EH (cell line): ENCODE data around the gene THBS2.
"Not testable (repeated sequence)": the region's sequence is repeated elsewhere in the genome, so short reads cannot be mapped to it uniquely, and the experiment has no call there.

Source experiments
- DNase-seq: peaks from one replicate; pipeline ENCODE4 v3.0.0-alpha.2; 2015; ENCODE audit warnings: low read depth

The THBS2 gene

DNA sequence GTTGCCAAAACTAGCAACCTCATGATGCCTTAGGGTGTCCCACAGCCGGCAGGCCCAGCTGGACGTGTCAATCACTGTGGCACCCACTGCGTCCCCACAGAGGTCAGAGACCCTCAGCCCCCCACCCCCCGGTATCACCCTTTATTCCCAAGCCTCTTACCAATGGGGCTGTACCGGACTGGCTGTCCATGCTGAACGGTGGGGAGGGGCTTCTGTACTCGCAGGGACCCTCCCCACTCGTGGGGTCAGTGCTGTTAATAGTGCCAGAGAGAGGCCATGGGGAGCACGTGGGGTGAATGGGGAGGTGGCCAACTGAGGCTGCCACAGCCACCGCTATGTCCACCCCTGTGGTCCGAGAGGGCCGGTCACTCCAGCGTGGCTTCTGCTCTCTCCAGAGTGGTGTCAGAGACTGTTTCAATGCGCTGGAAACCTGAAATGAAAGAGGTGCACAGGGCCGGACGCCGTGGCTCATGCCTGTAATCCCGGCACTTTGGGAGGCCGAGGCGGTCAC lies 68.6 kb downstream of the THBS2 start:
- no peak for DNase-seq

DNA sequence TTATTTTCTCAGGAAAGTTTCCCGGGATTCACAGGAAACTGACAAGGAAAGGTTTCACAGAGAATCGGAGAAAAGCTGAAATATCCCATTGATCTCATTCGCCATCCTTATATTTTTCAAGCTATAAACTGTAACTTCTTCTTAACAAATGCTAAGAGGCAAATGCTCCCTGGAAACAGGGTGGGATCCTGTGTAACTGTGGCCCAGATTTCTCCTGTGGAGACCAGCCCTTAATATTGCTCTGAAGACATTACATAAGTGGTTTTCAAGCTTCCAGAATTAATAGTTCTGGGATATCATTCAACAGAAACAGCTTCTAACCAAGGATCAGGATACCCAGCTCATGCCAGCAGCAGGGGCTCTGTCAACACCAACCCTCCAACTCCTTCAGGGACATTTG lies 69.2 kb downstream of the THBS2 start:
- DNase-seq = no peak

DNA sequence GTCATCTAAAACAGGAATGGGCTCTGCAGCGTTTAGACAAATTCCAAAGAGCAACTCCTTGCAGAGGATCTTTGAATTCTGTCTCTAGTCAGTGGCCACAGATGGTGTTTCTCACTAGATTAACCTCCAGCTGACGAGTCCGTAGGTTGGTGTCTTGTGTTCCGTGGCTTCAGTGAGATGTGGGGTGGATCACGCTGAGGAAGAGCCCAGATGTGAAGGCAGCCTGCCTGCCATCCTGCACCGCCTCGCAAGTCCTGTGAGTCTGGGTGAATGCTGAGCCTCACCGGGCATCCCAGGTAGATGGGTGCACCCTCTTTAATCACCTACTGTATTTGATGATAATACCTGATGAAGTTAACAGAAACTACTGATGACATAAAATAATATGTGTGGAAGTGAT lies 70.4 kb downstream of the THBS2 start:
- DNase-seq = no peak

DNA sequence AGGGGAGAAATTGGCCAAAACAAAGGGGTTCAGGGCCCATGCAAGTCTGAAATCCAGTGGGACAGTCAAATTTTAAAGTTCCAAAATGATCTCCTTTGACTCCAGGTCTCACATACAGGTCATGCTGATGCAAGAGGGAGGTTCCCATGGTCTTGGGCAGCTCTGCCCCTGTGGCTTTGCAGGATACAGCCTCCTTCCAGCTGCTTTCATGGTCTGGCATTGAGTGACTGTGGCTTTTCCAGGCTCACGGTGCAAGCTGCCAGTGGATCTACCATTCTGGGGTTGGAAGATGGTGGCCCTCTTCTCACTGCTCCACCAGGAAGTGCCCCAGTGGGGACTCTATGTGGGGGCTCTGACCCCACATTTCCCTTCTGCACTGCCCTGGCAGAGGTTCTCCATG lies 73.8 kb downstream of the THBS2 start:
- DNase-seq = not testable (repeated sequence)

DNA sequence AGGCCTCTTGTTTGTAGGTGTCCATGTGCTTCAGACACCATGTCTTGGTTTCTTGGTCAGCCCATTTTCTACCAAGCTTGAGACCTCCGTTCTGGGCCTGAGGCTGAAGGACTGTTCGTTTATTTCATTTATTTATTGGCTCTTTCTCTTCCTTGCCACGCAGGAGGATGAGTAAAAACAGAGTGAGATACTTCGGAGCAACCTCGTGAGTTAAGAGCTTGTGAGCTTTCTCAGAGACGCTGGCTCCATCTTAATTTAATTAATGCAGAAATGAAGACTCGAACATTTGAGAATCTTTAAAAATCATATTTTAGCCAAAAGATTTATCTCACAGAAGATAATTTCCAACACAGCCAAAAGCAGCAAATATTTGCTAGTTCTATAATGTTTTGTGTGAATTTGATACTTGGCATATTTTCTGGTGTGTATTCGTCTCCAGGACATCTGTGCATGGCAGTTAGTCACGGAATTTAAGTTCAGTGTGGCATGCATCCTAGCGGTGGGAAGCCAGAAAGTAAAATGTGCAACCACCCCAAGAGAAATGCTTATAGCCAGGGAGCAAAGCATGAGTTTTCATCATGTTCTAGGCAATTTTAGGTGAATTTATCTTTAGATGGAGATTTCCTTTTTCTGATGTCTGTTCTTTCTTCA lies 76.0 kb downstream of the THBS2 start:
- DNase-seq = peak; percentile 66

DNA sequence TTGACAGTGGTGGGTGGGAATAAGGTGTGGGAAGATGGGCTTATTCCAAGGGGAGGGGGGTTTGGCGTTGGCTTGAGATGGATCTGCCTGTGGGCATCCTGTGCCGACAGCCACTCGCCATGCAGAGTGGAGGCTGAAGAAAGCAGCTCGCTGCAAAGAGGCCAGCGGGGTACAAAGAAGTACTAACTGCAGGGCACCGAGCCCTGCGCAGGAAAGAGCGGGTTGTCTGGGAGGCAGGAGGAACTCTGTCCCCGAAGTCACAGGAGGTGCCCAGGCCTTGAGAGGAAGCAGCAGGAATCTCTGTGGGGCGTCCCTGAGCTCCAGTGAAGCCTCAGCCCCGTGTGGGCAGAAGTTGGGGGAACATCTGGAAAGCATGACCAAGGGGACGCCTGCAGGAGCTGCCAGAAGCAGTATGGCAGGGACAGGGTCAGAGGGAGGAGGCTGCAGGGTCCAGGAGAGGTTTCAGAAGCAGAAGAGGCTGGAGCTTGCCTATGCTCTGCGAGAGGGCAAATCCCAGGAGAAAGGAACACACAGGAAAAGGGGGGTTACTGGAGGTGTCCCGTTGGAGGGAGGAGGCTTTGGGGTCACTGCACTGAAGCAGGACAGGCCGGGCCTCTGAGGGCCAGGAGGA lies 77.2 kb downstream of the THBS2 start:
- DNase-seq = no peak

DNA sequence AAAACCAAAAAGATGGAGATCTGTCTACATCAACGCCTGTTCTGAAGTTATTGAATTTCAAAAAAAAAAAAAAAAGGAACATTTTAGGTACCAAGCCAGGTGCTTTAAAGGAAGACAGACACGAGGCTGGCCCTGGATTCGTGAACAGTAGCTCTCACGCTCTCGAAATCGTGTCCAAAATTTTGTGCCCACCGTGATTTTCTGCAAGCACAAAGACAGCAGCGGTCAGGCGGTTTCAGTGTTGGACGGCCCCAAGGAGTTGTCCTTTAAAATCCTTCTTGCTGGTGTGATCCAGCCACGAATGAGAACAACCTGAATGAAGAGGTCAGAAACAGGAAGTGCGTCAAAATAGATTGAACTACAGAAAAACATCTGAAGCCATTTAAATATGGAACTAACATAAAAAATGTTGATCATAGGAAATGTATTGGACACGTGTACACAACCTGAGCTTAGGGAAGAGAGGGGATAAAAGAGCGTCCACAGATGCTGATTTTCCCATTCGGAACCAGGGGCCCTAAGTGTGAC lies 78.2 kb downstream of the THBS2 start:
- no peak for DNase-seq

DNA sequence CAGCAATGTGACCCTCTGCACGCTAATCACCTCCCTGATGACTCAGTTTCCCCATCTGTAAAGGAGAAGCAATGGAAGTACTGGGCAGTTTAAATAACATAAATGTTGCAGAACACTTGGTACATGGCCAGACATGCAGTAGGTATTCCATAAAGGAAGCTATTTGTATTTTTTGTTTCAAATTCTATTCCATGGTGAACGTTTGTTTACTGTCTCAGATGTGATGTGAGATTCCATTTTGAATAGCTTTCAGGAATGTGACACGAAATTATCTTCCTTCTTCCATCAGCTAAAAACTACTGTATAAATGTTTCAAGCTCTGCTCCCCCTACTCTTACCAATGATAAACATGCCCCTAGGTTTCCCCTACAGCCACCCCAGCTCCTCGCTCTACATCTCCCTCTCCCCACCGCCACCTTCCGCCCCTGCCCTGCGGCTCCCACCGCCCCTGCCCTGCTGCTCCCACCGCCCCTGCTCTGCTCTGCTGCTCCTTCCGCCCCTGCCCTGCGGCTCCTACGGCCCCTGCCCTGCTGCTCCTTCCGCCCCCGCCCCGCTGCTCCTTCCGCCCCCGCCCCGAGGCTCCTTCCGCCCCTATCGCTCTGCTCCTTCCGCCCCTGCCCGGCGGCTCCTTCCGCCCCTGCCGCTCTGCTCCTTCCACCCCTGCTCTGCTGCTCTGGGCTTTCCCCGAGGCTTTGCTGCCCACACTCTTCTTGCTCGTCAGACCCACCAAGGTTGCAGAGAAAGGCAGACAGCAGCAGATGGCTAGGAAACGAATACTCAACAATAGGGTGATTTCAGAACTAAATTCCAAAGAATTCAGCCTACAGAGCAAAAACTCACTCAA lies 78.9 kb downstream of the THBS2 start:
- DNase-seq = no peak

DNA sequence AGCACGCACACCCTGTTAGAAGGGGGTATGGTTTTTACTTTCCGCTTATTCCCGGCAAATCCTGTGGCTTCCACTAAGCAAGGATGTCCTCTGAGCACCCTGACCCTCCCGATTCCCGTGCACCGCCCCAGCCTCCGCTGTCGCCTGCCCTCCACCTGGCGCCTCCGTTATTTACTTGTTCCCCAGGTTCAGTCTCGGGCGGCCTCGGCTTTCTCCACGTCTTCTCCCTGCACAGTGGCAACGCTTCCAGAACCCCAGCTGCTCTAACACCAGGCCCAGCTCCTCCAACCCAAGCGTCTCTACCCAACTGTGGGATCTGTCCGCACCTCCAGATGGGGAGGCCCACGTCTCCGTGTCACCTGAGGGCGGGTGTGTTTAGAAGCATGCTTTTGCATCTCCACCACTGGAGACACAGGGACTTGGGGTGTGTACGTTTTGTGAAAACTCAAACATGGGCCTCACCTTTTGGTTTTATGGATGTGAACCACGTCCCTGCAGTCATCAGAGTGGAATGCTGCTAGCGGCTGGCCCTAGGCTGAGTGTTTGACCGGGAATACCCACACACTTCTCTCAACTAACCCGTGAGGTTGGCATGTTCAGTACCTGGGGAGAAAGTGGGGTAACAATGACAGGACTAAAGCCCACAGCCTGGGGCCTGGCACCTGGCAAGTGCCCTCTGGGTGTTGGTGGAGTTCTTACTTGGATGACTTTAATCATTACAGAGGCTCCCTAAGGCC lies 79.9 kb downstream of the THBS2 start:
- peak; percentile 49 for DNase-seq

DNA sequence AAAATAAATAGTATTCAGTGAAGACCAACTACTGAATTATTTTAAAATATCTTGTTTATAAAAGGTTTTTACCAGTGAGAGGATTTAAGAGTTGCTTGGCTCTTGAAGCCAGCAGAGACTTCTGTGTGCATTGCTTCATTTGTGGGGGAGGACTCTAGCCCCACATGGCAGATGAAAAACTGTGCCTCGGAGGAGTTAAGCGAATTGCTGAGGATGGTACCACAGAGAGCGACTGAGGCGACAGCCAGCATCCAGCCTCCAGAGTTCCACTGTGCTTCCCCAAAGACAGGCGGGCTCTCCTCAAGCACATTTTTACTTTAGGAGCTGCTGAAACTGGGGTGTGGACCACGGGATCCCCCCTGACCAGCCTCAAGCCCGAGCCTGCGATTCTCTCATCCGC lies 80.7 kb downstream of the THBS2 start:
- DNase-seq = peak; percentile 33

DNA sequence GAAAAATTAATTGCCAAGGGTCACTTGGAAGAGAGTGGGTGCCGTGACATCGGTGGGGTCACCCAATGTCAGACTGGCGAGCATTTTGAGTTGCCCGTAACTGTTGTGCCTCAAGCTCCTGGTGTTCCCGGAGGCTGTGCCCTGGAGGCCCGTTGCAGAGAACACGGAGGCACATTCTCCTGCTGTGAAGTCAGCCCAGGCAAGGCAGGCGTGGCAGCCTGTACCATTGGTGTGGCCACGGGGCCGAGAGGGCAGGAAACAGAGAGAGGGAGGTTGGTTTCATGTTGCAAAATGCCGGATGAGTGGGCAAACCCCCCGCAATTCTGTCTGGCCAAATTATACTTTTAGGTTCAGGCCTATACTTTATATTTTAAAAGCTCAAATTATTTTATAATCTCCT lies 81.2 kb downstream of the THBS2 start:
- DNase-seq = peak; percentile 98

DNA sequence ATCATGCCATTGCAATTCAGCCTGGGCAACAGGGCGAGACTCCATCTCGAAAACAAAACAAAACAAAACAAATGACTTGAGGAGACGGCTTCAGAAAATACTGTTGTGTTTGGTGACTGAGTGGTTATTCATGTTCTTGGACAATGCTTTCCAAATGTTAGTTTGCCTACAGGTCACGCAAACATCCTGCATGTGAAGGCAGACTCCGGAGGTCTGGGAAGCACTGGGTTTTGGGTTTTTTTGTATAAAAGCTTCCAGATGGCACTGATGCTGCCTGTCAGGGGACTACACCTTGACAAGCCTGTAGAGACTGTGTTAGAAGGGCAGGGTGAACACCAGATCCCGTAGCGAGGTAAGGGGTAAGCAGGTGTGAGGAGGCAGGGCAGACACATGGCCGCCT lies 81.7 kb downstream of the THBS2 start:
- DNase-seq = peak; percentile 93

DNA sequence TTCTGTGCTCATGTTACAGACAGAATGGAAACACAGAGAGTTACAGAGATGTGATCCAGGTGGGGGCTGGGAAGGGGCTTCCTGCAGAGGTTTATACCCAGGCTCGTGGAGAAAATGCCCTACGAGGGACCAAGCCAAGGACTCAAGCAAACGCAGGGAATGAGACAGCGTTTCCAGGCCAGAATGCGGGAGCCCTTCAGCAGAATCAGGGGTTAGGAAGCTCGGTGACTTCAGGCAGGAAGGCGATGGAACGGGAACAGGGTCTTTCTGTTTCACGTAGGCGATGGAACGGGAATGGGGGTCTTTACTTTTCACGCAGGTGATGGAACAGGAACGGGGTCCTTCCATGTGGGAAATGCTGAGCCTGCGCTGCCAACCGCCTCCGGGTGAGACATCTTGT lies 82.6 kb downstream of the THBS2 start:
- no peak for DNase-seq

DNA sequence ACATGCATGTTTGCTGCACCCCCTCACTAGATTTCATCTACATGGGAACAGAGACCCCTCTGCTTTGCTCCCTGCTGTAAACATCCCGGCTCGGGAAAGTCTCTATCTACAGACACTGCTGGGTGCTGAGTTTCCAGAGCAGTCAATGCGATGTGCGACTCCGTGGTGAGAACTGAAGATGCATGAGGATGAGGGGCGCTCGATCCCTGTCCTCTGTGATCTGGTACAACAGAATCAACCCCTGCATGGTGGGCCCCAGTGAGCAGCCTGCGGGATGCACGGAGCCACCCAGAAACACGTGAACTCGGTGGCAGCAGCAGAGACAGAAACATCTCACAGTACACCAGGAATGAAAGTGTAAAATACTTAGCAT lies 83.1 kb downstream of the THBS2 start:
- no peak for DNase-seq

DNA sequence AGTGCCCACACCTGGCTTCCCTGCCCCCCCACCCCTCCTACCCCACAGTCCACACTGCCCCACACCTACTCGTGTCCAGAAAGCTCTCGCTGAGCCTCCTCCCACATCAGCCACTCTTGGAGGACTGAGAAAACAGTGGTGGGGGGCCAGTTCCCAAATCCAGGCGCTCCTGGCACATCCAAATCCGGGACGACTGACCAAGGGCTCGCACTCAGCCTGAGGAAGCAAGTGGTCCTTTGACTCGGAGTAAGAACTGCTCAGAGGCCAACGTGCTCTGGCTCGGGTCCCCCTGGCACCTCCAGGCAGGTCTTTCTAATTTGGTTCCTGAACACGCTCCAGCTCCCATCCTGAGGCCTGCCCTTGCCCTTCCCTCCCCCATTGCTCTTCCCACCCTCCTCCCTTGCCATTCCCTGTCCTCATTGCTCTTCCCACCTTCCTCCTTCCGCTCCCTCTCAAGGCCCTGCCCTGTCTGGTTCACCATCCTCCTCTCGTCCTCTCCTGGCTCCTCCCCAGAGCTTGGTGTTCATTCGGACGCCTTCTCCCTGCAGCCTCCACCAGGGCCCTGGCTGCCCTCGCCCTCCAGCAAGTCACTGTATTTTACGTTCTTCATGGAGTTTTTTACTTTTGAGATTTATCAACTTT lies 83.6 kb downstream of the THBS2 start:
- DNase-seq = no peak

DNA sequence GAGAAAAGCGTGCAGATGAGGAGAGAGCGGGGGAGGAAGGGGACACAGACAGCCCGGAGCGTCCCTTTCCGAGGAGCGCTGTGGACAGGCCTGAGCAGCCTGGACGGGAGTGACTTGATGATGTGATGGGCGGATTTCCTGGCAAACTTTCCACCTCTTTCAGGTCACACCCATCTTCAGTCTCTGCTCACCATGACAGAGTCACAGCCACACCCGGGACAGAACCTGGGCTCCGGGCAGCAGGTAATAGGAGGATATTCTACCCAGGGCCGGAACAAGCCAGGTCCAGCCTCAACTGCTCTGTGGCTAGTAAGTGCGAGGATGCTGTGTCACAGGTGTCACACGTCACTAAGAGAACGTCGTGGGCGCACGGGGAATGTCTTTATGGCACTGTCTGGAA lies 84.3 kb downstream of the THBS2 start:
- no peak for DNase-seq

DNA sequence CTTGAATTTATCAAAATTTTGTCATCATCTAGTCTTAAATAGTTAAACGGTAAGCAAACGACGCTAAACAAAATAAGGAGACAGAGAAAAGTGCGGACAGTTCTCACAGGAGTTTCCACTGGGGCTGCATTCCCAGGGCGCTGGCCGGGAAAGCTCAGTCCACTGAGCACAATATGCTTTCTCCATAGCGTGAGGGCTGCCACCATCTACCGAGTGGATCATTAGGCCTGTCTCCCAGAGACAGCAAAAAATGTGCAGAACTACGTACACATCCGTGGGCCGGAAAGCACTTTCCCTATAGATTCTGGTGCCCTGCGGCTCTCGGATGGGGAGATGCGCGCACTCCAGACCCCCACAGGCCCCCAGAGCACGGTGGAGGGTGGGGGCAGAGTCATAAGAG lies 84.9 kb downstream of the THBS2 start:
- no peak for DNase-seq

DNA sequence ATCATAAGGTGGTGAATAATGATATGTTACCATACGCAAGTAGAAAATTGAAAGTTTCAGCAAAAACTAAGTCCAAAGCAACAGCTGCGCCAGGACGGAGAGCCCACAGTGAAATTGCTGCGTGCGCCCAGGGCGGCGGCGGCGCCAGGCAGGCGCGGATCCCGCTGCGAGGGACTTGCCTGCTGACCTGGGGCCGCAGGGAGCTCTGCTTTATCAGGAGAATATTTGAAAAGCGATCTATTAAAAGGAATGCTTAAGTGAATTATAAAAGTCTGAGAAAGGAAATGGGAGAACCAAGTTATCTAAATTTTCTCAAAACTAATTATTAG lies 85.4 kb downstream of the THBS2 start:
- no peak for DNase-seq

DNA sequence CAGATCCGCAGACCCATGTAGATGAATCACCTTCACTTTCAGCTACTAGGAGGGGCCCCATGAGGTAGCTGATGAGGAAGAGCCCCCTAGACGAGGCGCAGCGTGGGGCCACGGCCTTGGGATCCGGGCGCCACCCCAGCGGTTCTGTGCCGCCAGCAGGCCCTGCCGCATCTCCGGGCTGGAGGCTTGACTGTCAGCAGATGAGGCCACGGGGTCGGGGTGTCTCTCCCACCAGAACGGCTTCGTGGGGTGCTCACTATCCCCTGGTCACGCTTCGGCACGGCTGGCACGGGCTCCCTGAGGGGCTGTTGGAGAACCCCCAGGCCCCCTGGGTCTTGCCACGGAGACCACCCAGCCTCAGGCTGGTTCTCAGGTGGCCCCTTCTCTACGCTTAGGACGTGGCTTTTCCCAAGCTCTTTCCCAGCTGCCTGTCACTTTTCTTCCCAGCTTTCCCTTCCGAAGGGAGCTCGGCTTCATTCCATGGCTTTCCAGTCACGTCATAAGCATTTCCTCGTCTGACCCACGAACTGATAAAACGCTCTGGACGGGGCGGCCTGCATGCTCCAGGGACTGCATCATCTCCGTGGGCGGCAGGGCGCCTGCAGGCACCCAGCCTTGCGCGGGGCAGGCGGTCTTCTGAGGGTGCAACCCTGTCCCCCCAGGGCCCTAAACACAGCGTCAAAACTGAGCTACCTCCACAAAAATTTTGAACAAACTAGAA lies 85.9 kb downstream of the THBS2 start:
- DNase-seq = peak; percentile 99

DNA sequence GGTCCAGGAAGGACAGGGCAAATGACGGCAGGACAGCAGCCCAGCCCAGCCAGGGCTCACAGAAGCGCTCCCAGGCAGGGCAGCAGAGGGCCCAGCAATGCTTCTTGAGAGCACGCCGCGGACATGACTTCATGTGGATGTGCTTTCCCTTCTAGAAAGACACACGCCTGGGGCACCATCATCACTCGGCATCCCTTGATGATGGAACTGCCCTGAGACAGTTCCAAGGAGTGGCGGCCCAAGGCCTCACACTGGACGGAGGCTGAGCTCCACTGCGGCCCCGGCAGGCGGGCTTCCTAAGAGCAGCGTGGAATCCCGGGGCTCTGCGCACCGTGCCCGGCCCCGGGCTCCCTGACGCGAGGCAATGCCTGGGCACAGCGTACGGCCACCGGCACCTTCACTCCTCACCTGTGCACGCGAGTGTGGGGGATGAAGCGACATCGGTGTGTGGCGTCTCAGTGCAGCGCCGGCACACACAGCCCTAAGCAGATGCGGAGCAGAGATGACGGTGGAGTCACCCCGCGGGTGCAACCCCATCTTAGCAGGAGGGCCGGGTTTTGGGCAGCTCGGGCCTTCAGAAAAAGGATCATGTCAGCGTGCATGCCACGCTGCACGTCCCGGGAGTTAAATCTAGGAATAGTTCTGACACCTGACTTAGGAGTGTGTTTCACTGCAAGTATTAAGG lies 86.6 kb downstream of the THBS2 start:
- DNase-seq = no peak
